Left kidney (tissue), 2 donors: ENCODE data around the gene ANKIB1. TPM values are rescaled to one million over a fixed set of nuclear protein-coding genes. Genes with fewer than 3 reads are reported as not detected.

Experiments used
- DNase-seq: peaks from one replicate; pipeline ENCODE4 v3.0.0-alpha.2; 2013
- polyA plus RNA-seq: library from polyadenylated mRNA; unstranded; fragments of 120-200 nt; gene quantifications from one replicate; pipeline ENCODE4 v1.2.1, GENCODE V29; 2013; ENCODE audit not compliant: insufficient read length

ANKIB1 gene
- polyA plus RNA-seq, 1 donor = 58.9 TPM

DNA sequence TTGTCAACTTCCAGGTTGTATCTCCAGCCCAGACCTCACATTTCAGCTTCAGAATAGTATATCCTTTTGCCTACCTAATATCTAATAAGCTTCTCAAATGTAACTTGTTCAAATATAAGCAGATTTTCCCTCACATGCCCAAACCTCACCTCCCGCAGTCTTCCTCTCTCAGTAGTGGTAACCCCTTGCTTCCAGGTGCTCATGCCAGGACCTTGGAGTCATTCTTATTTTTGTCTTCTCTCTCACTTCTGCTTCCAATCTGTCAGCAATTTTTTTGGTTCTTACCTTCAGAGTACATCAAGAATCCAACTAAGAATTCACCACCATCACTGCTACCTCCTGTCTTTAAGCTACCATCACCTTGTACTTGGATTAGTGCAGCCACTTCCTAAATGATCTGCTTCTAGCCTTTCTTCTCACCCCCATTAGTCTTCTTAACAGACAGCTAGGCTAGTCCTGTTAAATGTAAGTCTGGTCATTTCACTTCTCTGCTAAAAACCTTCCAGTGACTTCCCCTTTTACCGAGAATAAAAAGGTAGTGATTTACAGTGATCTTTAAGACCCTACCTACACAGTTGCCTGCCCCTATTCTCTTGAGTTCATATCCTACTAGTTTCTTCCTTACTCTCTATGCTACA lies 14.0 kb downstream of the ANKIB1 start:
- DNase-seq = no peak

- no peak for DNase-seq
These were observed 14.5 kb downstream of the ANKIB1 start for GRCh38 chr7:92260248-92260781.

DNA sequence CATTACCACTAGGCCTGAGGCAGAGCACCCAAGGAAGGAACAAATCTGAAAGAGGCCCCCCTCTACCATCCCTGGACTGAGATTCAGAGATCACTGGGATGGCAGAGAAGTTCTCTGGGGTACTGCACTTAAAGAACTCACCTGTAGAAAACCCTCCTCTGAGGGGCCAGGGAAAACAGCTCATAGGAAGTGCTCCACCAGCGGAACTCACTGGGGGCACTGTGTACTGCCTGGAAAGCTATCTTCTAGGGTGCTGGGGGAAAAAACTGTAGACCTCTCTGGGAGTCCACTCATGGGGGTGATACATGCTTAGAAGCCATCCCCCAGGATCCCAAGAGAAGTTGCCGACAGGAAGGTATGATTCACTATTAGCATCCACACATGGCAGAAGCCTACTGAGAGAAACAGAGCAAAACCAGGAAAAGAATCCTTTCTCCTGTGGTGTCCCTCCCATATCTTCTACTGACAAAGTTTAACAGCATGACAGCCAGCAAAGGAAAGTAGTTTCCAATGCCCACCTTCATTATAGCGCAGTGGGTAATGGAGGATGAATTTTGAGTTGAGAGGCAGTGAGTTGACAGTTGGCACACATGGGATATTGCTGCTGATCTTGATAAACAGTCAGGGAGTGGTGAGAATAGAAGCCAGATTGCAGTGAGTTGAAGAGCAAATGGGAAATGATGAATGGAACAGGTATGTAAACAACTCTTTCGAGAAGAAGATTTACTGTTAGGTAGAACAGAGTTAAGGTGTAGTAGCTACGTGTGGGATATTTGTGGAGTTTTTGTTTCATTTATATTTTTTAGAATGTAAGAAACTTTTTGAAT lies 20.9 kb downstream of the ANKIB1 start:
- no peak for DNase-seq

DNA sequence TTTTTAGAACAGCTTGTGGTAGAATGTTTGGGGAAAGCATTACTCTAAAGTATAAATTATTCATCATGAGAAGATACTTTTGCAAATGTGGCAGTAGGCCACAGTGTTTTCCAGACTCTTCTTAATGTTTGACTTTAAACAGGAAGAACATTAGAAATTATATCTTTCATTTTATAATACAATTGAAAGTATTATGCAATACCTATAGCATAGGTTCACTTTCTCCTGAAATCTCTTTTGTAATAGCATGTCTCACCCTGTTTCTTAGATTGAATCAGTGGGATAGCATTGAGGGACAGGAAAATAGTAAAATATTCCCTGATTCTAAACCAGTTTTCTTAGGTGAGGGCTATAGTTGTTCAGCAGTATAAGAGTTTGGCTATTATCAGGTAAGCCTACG lies 23.1 kb downstream of the ANKIB1 start:
- no peak for DNase-seq

DNA sequence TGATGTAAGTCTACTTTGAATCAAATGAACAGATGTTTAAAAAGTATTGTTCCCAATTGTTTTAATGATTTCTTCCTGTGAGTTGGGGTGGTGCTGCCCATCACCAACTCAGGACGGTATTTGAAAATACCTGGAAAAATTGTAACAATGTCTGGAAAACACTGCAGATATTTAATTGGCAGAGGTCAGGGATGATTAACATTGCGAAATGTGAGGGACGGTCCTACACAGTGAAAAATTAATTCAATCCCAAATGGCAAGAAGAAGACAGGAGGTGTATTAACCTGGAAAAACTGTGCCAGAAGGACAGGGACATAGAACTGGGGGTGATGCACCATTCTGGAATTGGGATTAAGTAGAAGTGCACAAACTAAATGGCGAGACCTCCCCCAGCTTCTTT lies 29.6 kb downstream of the ANKIB1 start:
- DNase-seq = no peak

- no peak for DNase-seq
These were observed 30.7 kb downstream of the ANKIB1 start for GRCh38 chr7:92276460-92276864.

DNA sequence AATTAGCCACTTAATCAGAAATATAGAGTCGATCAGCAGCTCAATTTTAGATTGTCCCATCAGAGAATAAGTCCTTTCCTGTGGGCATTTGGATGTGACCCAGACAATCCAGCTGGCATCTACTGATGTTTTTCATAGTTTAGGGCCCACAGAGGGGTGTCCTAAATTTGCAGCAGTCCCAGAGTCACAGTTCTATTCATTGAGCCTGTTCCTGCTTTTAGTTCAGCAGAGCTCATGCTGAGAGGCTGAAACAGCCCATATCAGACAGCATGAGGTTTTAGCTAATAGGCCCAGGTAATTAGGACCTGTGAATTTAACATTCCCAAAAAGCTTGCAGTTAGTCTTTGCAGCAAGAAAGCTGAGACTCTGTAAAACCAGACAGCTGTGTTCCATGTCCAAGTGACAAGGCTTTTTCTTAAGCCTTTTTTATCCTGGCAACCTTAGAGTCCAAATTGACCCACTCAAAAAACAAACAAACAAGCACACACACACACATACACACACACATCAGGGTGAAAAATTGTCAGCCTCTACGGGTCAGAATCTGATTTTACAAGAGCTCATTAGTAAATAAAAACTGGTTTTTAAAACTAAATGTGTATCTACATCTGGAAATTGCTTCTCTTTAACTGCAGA lies 33.7 kb downstream of the ANKIB1 start:
- DNase-seq = no peak

GRCh38 chr7:92281031-92281430 lies 35.3 kb downstream of the ANKIB1 start:
- DNase-seq = no peak

DNA sequence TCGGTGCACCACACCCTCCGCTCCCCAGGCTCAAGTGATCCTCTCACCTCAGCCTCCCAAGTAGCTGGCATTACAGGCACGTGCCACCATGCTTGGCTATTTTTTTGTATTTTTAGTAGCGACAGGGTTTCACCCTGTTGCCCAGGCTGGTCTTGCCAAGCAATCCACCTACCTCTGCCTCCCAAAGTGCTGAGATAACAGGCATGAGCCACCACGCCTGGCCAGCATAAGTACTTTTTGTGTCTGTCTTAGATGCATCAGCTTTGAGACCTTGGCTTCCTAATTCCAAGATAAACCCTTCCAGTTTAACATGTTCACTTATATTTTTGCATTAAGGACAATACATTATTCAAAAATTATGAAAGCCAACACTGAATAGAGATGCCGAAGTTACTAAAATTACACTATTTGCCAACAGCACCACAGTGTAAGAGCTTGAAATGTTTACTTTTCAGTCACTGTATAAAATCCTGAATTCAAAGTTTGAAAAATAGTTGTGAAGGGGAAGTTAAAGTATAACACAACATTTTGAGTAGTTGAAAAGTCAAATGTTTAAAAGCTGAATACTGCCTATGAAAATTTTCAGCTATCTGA lies 36.5 kb downstream of the ANKIB1 start:
- DNase-seq = no peak

- no peak for DNase-seq
These were observed 37.2 kb downstream of the ANKIB1 start for GRCh38 chr7:92282930-92283329.

DNA sequence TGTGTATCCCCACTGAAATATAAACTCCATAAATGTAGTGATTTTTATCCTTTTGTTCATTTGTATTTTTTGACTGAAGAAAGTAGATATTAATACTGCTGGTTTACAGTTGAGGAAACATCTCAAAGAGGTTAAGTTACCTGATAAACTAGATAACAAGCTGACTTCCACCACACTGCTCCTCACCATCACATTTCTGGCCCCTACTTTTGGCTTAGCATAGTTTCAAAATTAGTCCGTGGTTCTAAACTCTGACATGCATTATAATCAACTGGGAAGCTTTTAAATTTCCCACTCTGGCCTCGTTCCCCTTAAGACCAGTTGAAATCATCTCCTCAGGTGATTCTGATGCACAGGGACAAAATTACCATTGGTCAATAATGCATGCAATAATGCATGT lies 43.5 kb downstream of the ANKIB1 start:
- no peak for DNase-seq

DNA sequence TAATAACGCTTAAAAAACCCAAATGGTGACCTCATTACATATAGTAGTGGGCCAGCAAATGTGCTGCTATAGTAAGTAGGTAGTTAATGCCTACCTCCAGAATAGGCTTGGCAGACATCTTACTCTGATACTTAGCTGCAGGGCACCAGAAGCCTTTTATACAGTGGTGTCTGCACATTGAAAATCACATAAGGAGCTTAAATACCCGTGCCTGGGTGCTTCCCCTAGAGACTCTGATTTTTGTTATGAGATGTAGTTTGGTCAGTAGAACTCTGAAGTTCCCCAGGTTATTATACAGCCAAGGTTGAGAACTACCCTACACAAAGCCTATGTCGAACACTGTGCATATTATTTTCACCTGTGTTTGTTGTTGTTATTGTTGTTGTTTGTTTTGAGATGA lies 47.2 kb downstream of the ANKIB1 start:
- no peak for DNase-seq

DNA sequence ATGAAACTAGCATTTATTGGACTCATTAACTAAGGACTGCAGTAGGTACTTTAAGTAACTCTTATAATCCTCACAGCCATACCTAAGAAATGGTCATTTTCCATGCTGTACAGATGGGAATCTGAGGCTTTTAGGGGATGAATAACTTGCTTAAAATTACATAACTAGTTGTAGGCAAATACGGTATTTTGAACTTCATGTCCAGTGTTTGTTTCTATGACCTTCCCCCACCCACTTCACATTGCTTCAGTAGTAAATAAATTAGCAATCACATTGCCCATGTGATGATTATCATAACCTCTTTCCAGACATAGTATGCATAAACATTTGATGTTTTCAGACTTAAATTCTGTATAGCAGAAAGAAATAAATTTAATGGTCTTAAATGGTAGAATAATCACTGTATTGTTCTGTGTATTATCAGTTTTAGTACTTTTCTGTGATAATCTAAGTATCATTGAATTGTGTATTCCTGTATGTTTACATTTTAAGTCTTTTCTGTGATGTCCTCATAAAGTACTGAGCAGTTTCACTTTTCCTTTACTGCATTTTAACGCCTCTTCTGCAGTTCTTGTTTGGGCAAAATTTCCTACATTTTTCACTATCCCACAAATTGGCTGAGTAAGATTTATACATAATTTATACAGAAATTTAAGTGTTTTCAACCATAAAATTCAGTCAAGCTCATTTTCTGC lies 48.3 kb downstream of the ANKIB1 start:
- DNase-seq = no peak

- no peak for DNase-seq
These were observed 49.6 kb downstream of the ANKIB1 start for GRCh38 chr7:92295391-92295790.

DNA sequence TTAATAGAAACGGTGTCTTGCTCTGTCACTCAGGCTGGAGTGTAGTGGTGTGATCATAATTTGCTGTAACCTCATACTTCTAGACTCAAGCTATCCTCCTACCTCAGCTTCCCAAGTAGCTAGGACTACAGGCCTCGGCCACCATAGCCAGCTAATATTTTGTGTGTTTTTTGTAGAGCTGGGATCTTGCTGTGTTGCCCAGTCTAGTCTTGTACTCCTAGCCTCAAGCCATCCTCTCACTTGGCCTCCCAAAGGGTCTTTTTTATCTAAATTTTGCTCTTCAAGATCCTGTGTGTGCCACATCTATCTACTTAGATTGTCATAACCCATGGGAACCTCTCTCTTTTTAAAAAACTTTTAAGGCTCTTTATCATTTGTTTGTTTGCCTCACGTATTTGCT lies 50.5 kb downstream of the ANKIB1 start:
- no peak for DNase-seq

- DNase-seq = no peak
These were observed 51.2 kb downstream of the ANKIB1 start for GRCh38 chr7:92296880-92297445.

GRCh38 chr7:92297736-92298135 lies 52.0 kb downstream of the ANKIB1 start:
- DNase-seq = peak; percentile 17

DNA sequence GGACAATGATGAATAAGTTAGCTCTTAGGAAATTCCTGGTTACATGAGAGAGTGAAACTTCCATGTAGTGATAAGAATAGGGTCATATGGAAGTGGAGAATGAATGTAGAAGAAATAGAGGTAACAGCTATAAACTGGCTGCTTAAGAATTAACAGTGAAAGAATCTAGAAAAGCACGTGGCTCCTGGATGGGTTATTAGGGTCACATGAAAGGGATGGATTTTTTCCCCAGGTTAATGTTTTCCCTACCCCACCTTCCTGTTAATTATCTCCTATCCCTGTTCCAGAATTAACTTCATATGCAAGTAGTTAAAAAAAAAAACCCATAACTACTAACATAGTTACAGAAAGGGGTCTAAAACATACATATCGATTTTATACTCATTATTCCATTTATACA lies 58.0 kb downstream of the ANKIB1 start:
- no peak for DNase-seq

GRCh38 chr7:92304406-92304893 lies 58.7 kb downstream of the ANKIB1 start:
- no peak for DNase-seq

- no peak for DNase-seq
These were observed 60.4 kb downstream of the ANKIB1 start for GRCh38 chr7:92306153-92306552.

GRCh38 chr7:92313055-92313454 lies 67.3 kb downstream of the ANKIB1 start:
- DNase-seq = no peak

DNA sequence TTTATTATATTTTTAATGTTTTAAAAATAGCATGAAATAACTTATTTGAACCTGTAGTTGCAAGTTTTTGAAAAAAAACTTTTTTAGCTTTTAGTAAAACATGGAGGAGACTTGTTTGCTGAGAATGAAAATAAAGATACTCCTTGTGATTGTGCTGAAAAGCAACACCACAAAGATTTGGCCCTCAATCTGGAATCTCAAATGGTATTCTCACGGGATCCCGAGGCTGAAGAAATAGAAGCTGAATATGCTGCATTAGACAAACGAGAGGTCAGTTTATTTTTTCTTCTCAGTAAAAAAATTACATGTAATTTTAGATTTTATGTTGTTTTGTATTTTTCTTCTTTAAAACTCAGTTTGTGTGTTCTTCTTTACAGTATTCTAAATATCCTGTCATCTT lies 73.5 kb downstream of the ANKIB1 start:
- no peak for DNase-seq
